Endothelial cell of umbilical vein (primary cell): Measurements from ENCODE around the gene TUBGCP4. TPM values are rescaled to one million over a fixed set of nuclear protein-coding genes. Genes with fewer than 3 reads are reported as not detected.

Experiments
- BruUV-seq: library from RNA; stranded (reverse); fragments of 400-500 nt; replicated peaks from 2 replicates; lab custom pipeline; 2021; lab: Mats Ljungman, UMichigan
- CTCF ChIA-PET: fragments of 300-600, 350-600 bp; sonication (Branson Sonifier 250); formaldehyde crosslinking; loops from one replicate; lab custom pipeline; 2021; ENCODE audit warnings: antibody characterized with exemption, inconsistent platforms; lab: Charles Lee
- POLR2A ChIA-PET: fragments of 300-600, 350-600 bp; sonication (Branson Sonifier 250); formaldehyde crosslinking; loops from one replicate; lab custom pipeline; 2021; ENCODE audit warnings: antibody characterized with exemption, inconsistent platforms; lab: Charles Lee
- DNase-seq: peaks from one replicate; pipeline ENCODE4 v3.0.0-alpha.2; 2011; ENCODE audit warnings: low read depth, low spot score
- FAIRE-seq: peaks from 2 replicates; lab custom pipeline; 2011; peaks lifted over from hg19 to GRCh38; lab: Jason Lieb, UNC
- H2AFZ ChIP-seq: 2 replicates; pipeline ENCODE4 v1.6.0; 2012; ENCODE audit warnings: low read depth, low read length, control low read depth, inconsistent platforms
- H3K27ac ChIP-seq: 2 replicates; pipeline ENCODE4 v1.5.1; 2011; ENCODE audit warnings: low read depth, mild to moderate bottlenecking, control low read depth, low read length, moderate library complexity; ENCODE audit not compliant: insufficient read depth
- H3K27me3 ChIP-seq, 2 experiments: 2 replicates each; pipeline versions ENCODE4 v1.6.0 to v1.6.1; 2011; ENCODE audit warnings: low read length in 2 of 2, mixed read lengths in 1 of 2; ENCODE audit not compliant: control insufficient read depth in 2 of 2, insufficient read depth in 2 of 2
- H3K36me3 ChIP-seq, 2 experiments: 2 replicates in 1 of 2; 3 replicates in 1 of 2; pipeline ENCODE4 v1.5.1; 2011; ENCODE audit warnings: low read length in 2 of 2, mild to moderate bottlenecking in 1 of 2, moderate library complexity in 1 of 2; ENCODE audit not compliant: control insufficient read depth in 2 of 2, insufficient read depth in 2 of 2; ENCODE audit errors: extremely low read depth in 1 of 2
- H3K4me1 ChIP-seq: 3 replicates; pipeline ENCODE4 v1.5.1; 2011; ENCODE audit warnings: mild to moderate bottlenecking, low read length; ENCODE audit not compliant: control insufficient read depth, insufficient read depth; ENCODE audit errors: extremely low read depth
- H3K4me2 ChIP-seq: 2 replicates; pipeline ENCODE4 v1.6.1; 2011; ENCODE audit warnings: low read length, control low read depth, mixed read lengths; ENCODE audit not compliant: insufficient read depth
- H3K4me3 ChIP-seq, 3 experiments: fragments of 200-600 bp in 1 of 3; sonication (generic), shearing (Covaris generic) in 1 of 3; replicated peaks in 1 of 3; 2 replicates each; pipeline ENCODE4 v1.5.1; 2011 to 2016; ENCODE audit warnings: control low read depth in 3 of 3, low read length in 3 of 3, mild to moderate bottlenecking in 2 of 3, inconsistent platforms in 1 of 3, low read depth in 1 of 3, moderate library complexity in 1 of 3; ENCODE audit not compliant: insufficient read depth in 1 of 3
- H3K79me2 ChIP-seq: 2 replicates; pipeline ENCODE4 v1.6.0; 2012; ENCODE audit warnings: low read length, inconsistent platforms; ENCODE audit not compliant: control insufficient read depth, insufficient read depth
- H3K9ac ChIP-seq: replicated peaks from 2 replicates; pipeline ENCODE3; 2011; ENCODE audit warnings: low read length, control low read depth; ENCODE audit not compliant: insufficient read depth; ENCODE audit errors: extremely low read depth
- H3K9me1 ChIP-seq: replicated peaks from 3 replicates; pipeline ENCODE4 v1.6.0; 2011; ENCODE audit warnings: mild to moderate bottlenecking, low read length; ENCODE audit not compliant: control insufficient read depth, insufficient read depth; ENCODE audit errors: extremely low read depth
- H3K9me3 ChIP-seq: replicated peaks from 2 replicates; pipeline ENCODE4 v1.5.1; 2012; ENCODE audit warnings: low read length, inconsistent platforms; ENCODE audit not compliant: control insufficient read depth, insufficient read depth
- H4K20me1 ChIP-seq: replicated peaks from 2 replicates; pipeline ENCODE3; 2011; ENCODE audit warnings: mild to moderate bottlenecking, low read length; ENCODE audit not compliant: control insufficient read depth, insufficient read depth; ENCODE audit errors: extremely low read depth
- CTCF ChIP-seq, 2 donors: IDR thresholded peaks; 1 replicate in 1 of 2; 2 replicates in 1 of 2; pipeline ENCODE4 v1.5.1; 2011; ENCODE audit warnings: low read length in 2 of 2, mild to moderate bottlenecking in 2 of 2, moderate library complexity in 2 of 2, control low read depth in 1 of 2, inconsistent platforms in 1 of 2, low read depth in 1 of 2; ENCODE audit not compliant: insufficient read depth in 1 of 2; ENCODE audit errors: extremely low read depth in 1 of 2
- EZH2 ChIP-seq: IDR thresholded peaks from 2 replicates; pipeline ENCODE4 v1.6.1; 2012; ENCODE audit warnings: borderline replicate concordance, low read depth, mild to moderate bottlenecking, moderate library complexity, low read length, inconsistent platforms; ENCODE audit not compliant: severe bottlenecking
- FOS ChIP-seq: IDR thresholded peaks from 2 replicates; pipeline ENCODE4 v1.6.1; 2011; ENCODE audit warnings: mild to moderate bottlenecking, low read length, moderate library complexity, borderline replicate concordance; ENCODE audit not compliant: insufficient read depth
- GATA2 ChIP-seq: IDR thresholded peaks from 2 replicates; pipeline ENCODE4 v1.7.0; 2011; ENCODE audit warnings: low read depth, mild to moderate bottlenecking, moderate library complexity, mixed read lengths, low read length; ENCODE audit not compliant: insufficient read length, insufficient read depth
- JUN ChIP-seq: IDR thresholded peaks from 2 replicates; pipeline ENCODE4 v1.6.1; 2011; ENCODE audit warnings: borderline replicate concordance, low read depth; ENCODE audit not compliant: insufficient read length, insufficient read depth
- MAX ChIP-seq: IDR thresholded peaks from 2 replicates; pipeline ENCODE4 v1.6.1; 2011; ENCODE audit not compliant: insufficient read depth, insufficient read length
- MYC ChIP-seq: IDR thresholded peaks from one replicate; pipeline ENCODE4 v1.6.1; 2011; ENCODE audit warnings: mild to moderate bottlenecking, low read depth, low read length
- POLR2A ChIP-seq: IDR thresholded peaks from 2 replicates; pipeline ENCODE4 v1.6.1; 2012; ENCODE audit warnings: low read depth, mild to moderate bottlenecking, control low read depth, low read length
- POLR2AphosphoS5 ChIP-seq: IDR thresholded peaks from 2 replicates; pipeline ENCODE4 v1.6.1; 2012; ENCODE audit warnings: low read depth, mild to moderate bottlenecking, control low read depth, low read length, moderate library complexity; ENCODE audit not compliant: insufficient read depth
- dilution Hi-C: fragments of 300-500 bp; cut with MboI; formaldehyde crosslinking; loops from one replicate; pipeline ENCODE4 v1.15.0; 2019; ENCODE audit warnings: low sequenced_read_pairs; ENCODE audit not compliant: extremely low pct_ligation_motif_present
- intact Hi-C: fragments of 100-400 bp; cut with micrococcal nuclease; formaldehyde crosslinking; loops from one replicate; pipeline ENCODE4 v1.10.0; 2022
- polyA plus RNA-seq, 4 experiments: library from polyadenylated mRNA; depleted of rRNA in 3 of 4; stranded (reverse) in 3 of 4; unstranded in 1 of 4; fragments of >200 nt; gene quantifications; 2 replicates each; pipeline versions ENCODE4 v1.2.1 to v1.2.3, GENCODE V29; 2011 to 2012; ENCODE audit warnings: missing spikeins in 1 of 4
- total RNA-seq: library from RNA; stranded (reverse); gene quantifications from 2 replicates; pipeline ENCODE4 v1.2.3, GENCODE V29; 2021

Gene TUBGCP4
- total and polyA plus RNA-seq, 2 donors (not counting 3 experiments of a cell fraction or from before 2014, with no cell fraction given) = 6.5 to 19.4 TPM

GRCh38 chr15:43449981-43450380 lies 79.1 kb downstream of the TUBGCP4 start:
- TF ChIP-seq MAX = no peak
- TF ChIP-seq CTCF (IDR thresholded peaks at IDR 0.05; ENCODE audit: extremely low read depth in 1 of 2, insufficient read depth in 1 of 2, low read depth in 1 of 2, low read length in 2 of 2) = no peak
- no peak for TF ChIP-seq EZH2
- TF ChIP-seq FOS = no peak
- no peak for TF ChIP-seq JUN
- TF ChIP-seq MYC = no peak
- no peak for TF ChIP-seq POLR2AphosphoS5
- TF ChIP-seq POLR2A = no peak
- no peak for TF ChIP-seq GATA2
- Histone ChIP-seq H3K9me3 (no peaks in the 10 kb centered on the region), H3K9ac (no peak overlapping the region), H3K4me2 (no peak overlapping the region), H3K4me1 (no peaks in the 10 kb centered on the region), H3K27me3 (no peaks in the 10 kb centered on the region), H4K20me1 (no peaks in the 10 kb centered on the region), H3K36me3 (peaks cover 4 to 10% of the 10 kb centered on the region in 2 experiments), H3K27ac (no peak overlapping the region), H3K4me3 (no peak overlapping the region), H3K9me1 (no peaks in the 10 kb centered on the region), H2AFZ (no peak overlapping the region), H3K79me2 (no peaks in the 10 kb centered on the region)
- DNase-seq (no peak), FAIRE-seq (no peak)
- intact Hi-C loops (no loop called here), dilution Hi-C loops (no loop called here)
- BruUV-seq = no TSS peak
- ChIA-PET CTCF (interaction anchor here (0.8 to 1.7 kb wide), 3 partner anchors 9 to 12 kb away, joined by 3 to 9 read pairs (median 3); no protein-coding TSS in a partner anchor), POLR2A (no interaction called here)

Other genes starting within 250 kb of the TUBGCP4 start
- 17.6 and 22.2 TPM in 2 replicates for gene TMEM62, start 237.5 kb upstream of the TUBGCP4 start, total RNA-seq
- 9.1 and 10.4 TPM in 2 replicates for gene TMEM62, start 237.5 kb upstream of the TUBGCP4 start, polyA plus RNA-seq
- gene CCNDBP1, start 185.7 kb upstream of the TUBGCP4 start, total RNA-seq = 39.9 and 41.4 TPM in 2 replicates
- gene CCNDBP1, start 185.7 kb upstream of the TUBGCP4 start, polyA plus RNA-seq = 54.9 and 74.4 TPM in 2 replicates
- gene EPB42, start 150.1 kb upstream of the TUBGCP4 start, total RNA-seq = not detected in 2 replicates
- gene EPB42, start 150.1 kb upstream of the TUBGCP4 start, polyA plus RNA-seq = not detected in 2 replicates
- gene TGM5, start 104.2 kb upstream of the TUBGCP4 start, total RNA-seq = not detected in 2 replicates
- gene TGM5, start 104.2 kb upstream of the TUBGCP4 start, polyA plus RNA-seq = not detected in 2 replicates
- gene TGM7, start 68.8 kb upstream of the TUBGCP4 start, total RNA-seq = not detected in 2 replicates
- not detected in 2 replicates for gene TGM7, start 68.8 kb upstream of the TUBGCP4 start, polyA plus RNA-seq
- 5.0 and 6.1 TPM in 2 replicates for gene LCMT2, start 40.5 kb upstream of the TUBGCP4 start, total RNA-seq
- gene LCMT2, start 40.5 kb upstream of the TUBGCP4 start, polyA plus RNA-seq = 4.1 and 4.7 TPM in 2 replicates
- 15.7 and 16.6 TPM in 2 replicates for gene ZSCAN29, start 58 bp upstream of the TUBGCP4 start, total RNA-seq
- 2.9 and 3.7 TPM in 2 replicates for gene ZSCAN29, start 58 bp upstream of the TUBGCP4 start, polyA plus RNA-seq
- 59.5 and 60.2 TPM in 2 replicates for gene TP53BP1, start 122.1 kb downstream of the TUBGCP4 start, total RNA-seq
- 27.2 and 28.1 TPM in 2 replicates for gene TP53BP1, start 122.1 kb downstream of the TUBGCP4 start, polyA plus RNA-seq
- gene MAP1A, start 146.5 kb downstream of the TUBGCP4 start, total RNA-seq = 2.1 and 4.8 TPM in 2 replicates
- 0.68 and 0.78 TPM in 2 replicates for gene MAP1A, start 146.5 kb downstream of the TUBGCP4 start, polyA plus RNA-seq
- 35.3 and 43.4 TPM in 2 replicates for gene PPIP5K1, start 219.1 kb downstream of the TUBGCP4 start, total RNA-seq
- 22.2 and 28.7 TPM in 2 replicates for gene PPIP5K1, start 219.1 kb downstream of the TUBGCP4 start, polyA plus RNA-seq
- not detected in 2 replicates for gene CKMT1B, start 222.9 kb downstream of the TUBGCP4 start, total RNA-seq
- not detected in 2 replicates for gene CKMT1B, start 222.9 kb downstream of the TUBGCP4 start, polyA plus RNA-seq
- 0.14 TPM in 1 of 2 replicates, not detected in the other for gene STRC, start 247.7 kb downstream of the TUBGCP4 start, total RNA-seq
- 0.10 and 0.25 TPM in 2 replicates for gene STRC, start 247.7 kb downstream of the TUBGCP4 start, polyA plus RNA-seq